GM12878 (cell line): ENCODE measurements around the gene EPHA2. TPM values are rescaled to one million over a fixed set of nuclear protein-coding genes. Genes with fewer than 3 reads are reported as not detected.

ENCODE experiments used
- CUX1 ChIP-seq: IDR thresholded peaks from 2 replicates; pipeline ENCODE4 v1.6.1; 2012; ENCODE audit warnings: improper control_type of control experiment, low read depth, low read length; ENCODE audit not compliant: insufficient replicate concordance
- FOXK2 ChIP-seq: fragments of 450-650 bp; IDR thresholded peaks from 2 replicates; pipeline ENCODE4 v1.6.1; 2017; ENCODE audit warnings: mild to moderate bottlenecking, moderate library complexity
- MLLT1 ChIP-seq: fragments of 450-650 bp; IDR thresholded peaks from 2 replicates; pipeline ENCODE4 v1.6.1; 2016; ENCODE audit warnings: mild to moderate bottlenecking
- PKNOX1 ChIP-seq: fragments of 450-650 bp; IDR thresholded peaks from 2 replicates; pipeline ENCODE4 v1.6.1; 2016; ENCODE audit warnings: mild to moderate bottlenecking
- RELB ChIP-seq: fragments of 450-650 bp; IDR thresholded peaks from 2 replicates; pipeline ENCODE4 v1.6.1; 2017; ENCODE audit warnings: low read depth, mild to moderate bottlenecking, moderate library complexity
- SUPT20H ChIP-seq: IDR thresholded peaks from 2 replicates; pipeline ENCODE4 v1.6.1; 2011; ENCODE audit warnings: low read depth, mild to moderate bottlenecking, low read length, moderate library complexity, borderline replicate concordance; ENCODE audit not compliant: control insufficient read depth
- ZBTB40 ChIP-seq: fragments of 450-650 bp; IDR thresholded peaks from 2 replicates; pipeline ENCODE4 v1.6.1; 2016; ENCODE audit warnings: mild to moderate bottlenecking, moderate library complexity, borderline replicate concordance
- polyA plus RNA-seq, 11 experiments: library from polyadenylated mRNA; depleted of rRNA in 4 of 11; unstranded in 6 of 11; stranded (reverse) in 5 of 11; fragments of >200 nt; fragmentation: Nextera tagmentation in 4 of 11; fragmentation: Illumina TruSeq in 1 of 11; extraction: Ambion mirVana in 4 of 11; extraction: Trizol in 1 of 11; gene quantifications; 1 replicate in 1 of 11; 2 replicates in 10 of 11; pipeline versions ENCODE4 v1.2.1 to v1.2.3, GENCODE V29; 2011 to 2016; ENCODE audit warnings: inconsistent platforms in 2 of 11, missing spikeins in 2 of 11, low read depth in 1 of 11
- total RNA-seq, 4 experiments: library from RNA; depleted of rRNA in 3 of 4; stranded (reverse); fragments of >200 nt in 3 of 4; fragmentation: Illumina TruSeq in 1 of 4; extraction: Trizol in 1 of 4; gene quantifications; 2 replicates each; pipeline versions ENCODE4 v1.2.1 to v1.2.3, GENCODE V29; 2013 to 2021

Gene EPHA2
- total and polyA plus RNA-seq, 10 of the 15 experiments (the other 5 are each of a cell fraction or from before 2014, with no cell fraction given) = 0.04 to 0.51 (median 0.23) TPM; not detected in 2

- no peak for TF ChIP-seq SUPT20H
- no peak for TF ChIP-seq FOXK2
- no peak for TF ChIP-seq CUX1
- no peak for TF ChIP-seq PKNOX1
- TF ChIP-seq RELB = no peak
- no peak for TF ChIP-seq MLLT1
- TF ChIP-seq ZBTB40 = no peak
Observed at GRCh38 chr1:16141573-16142336, 14.1 kb downstream of the EPHA2 start (continued).
